Prostate gland (tissue), 2 donors: ENCODE results near the gene EPS15.

ENCODE experiments used
- POLR2A ChIP-seq: fragments of 450-650 bp; IDR thresholded peaks from one replicate; pipeline ENCODE4 v1.6.1; 2016; ENCODE audit warnings: antibody characterized with exemption, mild to moderate bottlenecking
- TF ChIP-seq, protein P1 (sequence below), 4 experiments: fragments of 200-600 bp in 2 of 4; fragments of 450-650 bp in 2 of 4; sonication (generic) in 2 of 4; IDR thresholded peaks; 1 replicate in 3 of 4; 2 replicates in 1 of 4; pipeline ENCODE4 v1.5.1; 2016 to 2019; ENCODE audit warnings: antibody characterized with exemption in 4 of 4, mild to moderate bottlenecking in 2 of 4, moderate library complexity in 2 of 4

GRCh38 chr1:51306950-51307349, 212.1 kb downstream of the EPS15 start:
- no peak for TF ChIP-seq POLR2A
- TF ChIP-seq, protein P1, sequence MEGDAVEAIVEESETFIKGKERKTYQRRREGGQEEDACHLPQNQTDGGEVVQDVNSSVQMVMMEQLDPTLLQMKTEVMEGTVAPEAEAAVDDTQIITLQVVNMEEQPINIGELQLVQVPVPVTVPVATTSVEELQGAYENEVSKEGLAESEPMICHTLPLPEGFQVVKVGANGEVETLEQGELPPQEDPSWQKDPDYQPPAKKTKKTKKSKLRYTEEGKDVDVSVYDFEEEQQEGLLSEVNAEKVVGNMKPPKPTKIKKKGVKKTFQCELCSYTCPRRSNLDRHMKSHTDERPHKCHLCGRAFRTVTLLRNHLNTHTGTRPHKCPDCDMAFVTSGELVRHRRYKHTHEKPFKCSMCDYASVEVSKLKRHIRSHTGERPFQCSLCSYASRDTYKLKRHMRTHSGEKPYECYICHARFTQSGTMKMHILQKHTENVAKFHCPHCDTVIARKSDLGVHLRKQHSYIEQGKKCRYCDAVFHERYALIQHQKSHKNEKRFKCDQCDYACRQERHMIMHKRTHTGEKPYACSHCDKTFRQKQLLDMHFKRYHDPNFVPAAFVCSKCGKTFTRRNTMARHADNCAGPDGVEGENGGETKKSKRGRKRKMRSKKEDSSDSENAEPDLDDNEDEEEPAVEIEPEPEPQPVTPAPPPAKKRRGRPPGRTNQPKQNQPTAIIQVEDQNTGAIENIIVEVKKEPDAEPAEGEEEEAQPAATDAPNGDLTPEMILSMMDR (IDR thresholded peaks at IDR 0.05), result no peak
